ENCODE measurements around the gene CYLD.

Gene CYLD

DNA sequence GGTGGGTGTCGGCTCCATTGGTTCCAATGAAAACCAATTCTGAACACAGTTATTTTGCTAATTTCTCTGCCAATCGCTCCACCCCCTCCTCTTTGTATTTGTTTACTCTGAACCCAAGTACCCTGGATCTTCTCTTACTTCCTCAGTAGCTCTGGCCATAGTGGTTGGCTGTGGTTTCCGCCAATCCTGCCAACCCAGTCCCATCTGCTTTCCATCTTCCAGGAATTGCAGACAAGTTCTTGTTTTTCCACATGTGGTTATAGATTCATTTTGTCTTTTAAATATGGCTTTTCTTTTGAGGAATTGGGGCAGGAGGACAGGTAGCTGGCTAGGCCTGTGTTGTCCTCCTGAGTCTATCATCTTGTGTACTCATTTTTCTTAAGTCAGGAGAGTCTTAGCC is 92.0 kb downstream of the CYLD start:
- no peak overlapping the region for H3K9ac ChIP-seq (ENCODE audit: low read length)

DNA sequence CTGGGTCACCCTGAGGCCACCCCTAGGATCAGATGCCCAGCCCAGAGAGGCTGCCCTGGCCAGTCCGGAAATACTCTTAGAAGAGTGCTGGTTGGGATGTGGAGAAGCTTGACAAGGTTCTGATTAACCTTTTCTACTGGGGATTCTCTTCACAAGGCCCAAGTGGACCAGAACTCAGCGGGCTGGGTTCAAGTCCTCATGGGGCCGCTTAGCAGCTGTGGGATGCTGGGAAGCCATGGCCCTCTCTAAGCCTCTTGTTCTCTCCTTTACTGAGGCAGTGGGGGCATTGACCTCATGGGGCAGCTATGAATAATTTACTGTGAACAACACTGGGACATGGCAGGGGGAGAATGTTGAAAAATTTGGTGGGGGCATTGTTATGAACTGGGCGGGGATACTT is 92.8 kb downstream of the CYLD start:
- Histone ChIP-seq H3K27ac (ENCODE audit: low read depth, low read length) (no peak overlapping the region), H4K8ac (ENCODE audit: low read depth, low read length) (no peak overlapping the region), H3K4me3 (ENCODE audit: low read depth, low read length) (no peak overlapping the region), H2AFZ (ENCODE audit: insufficient read depth, low read length, poor library complexity) (no peak overlapping the region), H2AK5ac (ENCODE audit: low read length) (no peak overlapping the region), H3K4me2 (ENCODE audit: low read length) (no peak overlapping the region), H3K79me2 (ENCODE audit: control insufficient read depth, insufficient read depth, low read length, poor library complexity) (no peaks in the 10 kb centered on the region), H2BK12ac (ENCODE audit: low read length) (no peak overlapping the region), H3K36me3 (ENCODE audit: control insufficient read depth in 1 of 2, insufficient read depth in 2 of 2, low read length in 2 of 2) (no peaks in the 10 kb centered on the region), H4K12ac (ENCODE audit: low read depth, low read length) (no peak overlapping the region), H2BK120ac (ENCODE audit: insufficient read depth, low read length, poor library complexity) (no peak overlapping the region), H3K9ac (ENCODE audit: low read length) (no peak overlapping the region), H3K9me3 (ENCODE audit: insufficient read depth, low read depth, low read length) (no peaks in the 10 kb centered on the region), H3K79me1 (ENCODE audit: low read length) (no peaks in the 10 kb centered on the region), H3K4me1 (ENCODE audit: control insufficient read depth in 1 of 2, insufficient read depth in 2 of 2, low read length in 2 of 2) (no peaks in the 10 kb centered on the region), H3K18ac (ENCODE audit: low read length) (no peak overlapping the region), H3K27me3 (ENCODE audit: insufficient read depth, low read length) (no peaks in the 10 kb centered on the region), H3K14ac (ENCODE audit: low read length) (no peak overlapping the region), H3K4ac (ENCODE audit: low read depth, low read length) (no peak overlapping the region), H3K23ac (ENCODE audit: low read length) (no peak overlapping the region), H2BK5ac (ENCODE audit: low read depth, low read length, poor library complexity) (no peak overlapping the region), H4K91ac (ENCODE audit: low read depth, low read length) (no peak overlapping the region)
- no CpG with 5 or more reads among the region's 4 CpGs for WGBS (ENCODE audit: extremely low coverage, insufficient coverage, insufficient read length)
- DNase-seq: no peak

More for the DNA sequence above, 92.0 kb downstream of the CYLD start:
- Histone ChIP-seq H3K36me3 (ENCODE audit: control insufficient read depth in 1 of 2, insufficient read depth in 2 of 2, low read length in 2 of 2) (no peaks in the 10 kb centered on the region), H3K23ac (ENCODE audit: low read length) (no peak overlapping the region), H2BK5ac (ENCODE audit: low read depth, low read length, poor library complexity) (no peak overlapping the region), H2AFZ (ENCODE audit: insufficient read depth, low read length, poor library complexity) (no peak overlapping the region), H2BK120ac (ENCODE audit: insufficient read depth, low read length, poor library complexity) (no peak overlapping the region), H3K9me3 (ENCODE audit: insufficient read depth, low read depth, low read length) (no peaks in the 10 kb centered on the region), H3K79me2 (ENCODE audit: control insufficient read depth, insufficient read depth, low read length, poor library complexity) (no peaks in the 10 kb centered on the region), H2BK12ac (ENCODE audit: low read length) (no peak overlapping the region), H3K4me2 (ENCODE audit: low read length) (no peak overlapping the region), H3K4me1 (ENCODE audit: control insufficient read depth in 1 of 2, insufficient read depth in 2 of 2, low read length in 2 of 2) (no peaks in the 10 kb centered on the region), H3K14ac (ENCODE audit: low read length) (no peak overlapping the region), H2AK5ac (ENCODE audit: low read length) (no peak overlapping the region), H3K79me1 (ENCODE audit: low read length) (no peaks in the 10 kb centered on the region), H3K27me3 (ENCODE audit: insufficient read depth, low read length) (no peaks in the 10 kb centered on the region), H3K27ac (ENCODE audit: low read depth, low read length) (no peak overlapping the region), H3K18ac (ENCODE audit: low read length) (no peak overlapping the region), H4K12ac (ENCODE audit: low read depth, low read length) (no peak overlapping the region), H4K91ac (ENCODE audit: low read depth, low read length) (no peak overlapping the region), H3K4ac (ENCODE audit: low read depth, low read length) (no peak overlapping the region), H3K4me3 (ENCODE audit: low read depth, low read length) (no peak overlapping the region), H4K8ac (ENCODE audit: low read depth, low read length) (no peak overlapping the region)
- DNase-seq: no peak
- WGBS (ENCODE audit: extremely low coverage, insufficient coverage, insufficient read length): no CpG with 5 or more reads among the region's 3 CpGs

DNA sequence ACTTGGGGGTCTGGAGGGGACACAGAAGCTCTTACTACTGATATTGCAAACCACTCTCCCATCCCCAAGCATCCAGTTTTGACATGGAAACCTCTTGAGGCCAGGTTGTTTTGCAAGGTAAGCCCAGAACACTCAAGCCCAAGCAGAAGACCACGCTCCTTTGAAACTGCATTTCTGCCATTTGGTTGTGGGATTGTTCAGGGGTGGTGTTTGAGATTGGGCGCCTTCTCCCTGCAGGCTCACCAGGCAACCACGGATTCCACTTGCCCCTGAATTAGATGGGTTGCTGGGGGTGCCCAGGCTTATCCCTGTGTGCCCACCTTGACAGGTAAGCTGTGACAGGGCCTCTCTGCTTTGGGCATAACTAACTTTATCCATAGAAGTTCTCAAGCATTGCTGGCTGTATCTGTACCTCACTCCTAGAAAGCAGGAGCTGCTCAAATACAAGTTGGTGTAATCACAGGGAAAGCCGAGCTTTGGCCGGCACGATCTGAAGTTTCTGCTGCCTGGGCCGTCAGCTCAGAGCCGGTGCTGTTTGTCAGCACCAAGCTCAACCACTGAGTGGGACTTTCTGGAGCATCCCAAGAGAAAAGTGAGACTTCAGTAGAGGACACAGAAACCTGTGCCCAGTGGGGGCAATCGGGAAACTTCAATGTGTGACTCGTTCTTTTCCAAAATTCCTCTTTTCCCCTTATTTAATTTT is 93.6 kb downstream of the CYLD start:
- Histone ChIP-seq H2BK12ac (ENCODE audit: low read length) (no peak overlapping the region), H3K4me2 (ENCODE audit: low read length) (no peak overlapping the region), H2AFZ (ENCODE audit: insufficient read depth, low read length, poor library complexity) (no peak overlapping the region), H3K4me3 (ENCODE audit: low read depth, low read length) (no peak overlapping the region), H2AK5ac (ENCODE audit: low read length) (no peak overlapping the region), H3K27me3 (ENCODE audit: insufficient read depth, low read length) (no peaks in the 10 kb centered on the region), H3K4me1 (ENCODE audit: control insufficient read depth in 1 of 2, insufficient read depth in 2 of 2, low read length in 2 of 2) (no peaks in the 10 kb centered on the region), H3K23ac (ENCODE audit: low read length) (no peak overlapping the region), H3K27ac (ENCODE audit: low read depth, low read length) (no peak overlapping the region), H3K14ac (ENCODE audit: low read length) (no peak overlapping the region), H3K9me3 (ENCODE audit: insufficient read depth, low read depth, low read length) (peaks cover 2% of the 10 kb centered on the region), H3K9ac (ENCODE audit: low read length) (no peak overlapping the region), H3K36me3 (ENCODE audit: control insufficient read depth in 1 of 2, insufficient read depth in 2 of 2, low read length in 2 of 2) (no peaks in the 10 kb centered on the region), H4K12ac (ENCODE audit: low read depth, low read length) (no peak overlapping the region), H2BK5ac (ENCODE audit: low read depth, low read length, poor library complexity) (no peak overlapping the region), H2BK120ac (ENCODE audit: insufficient read depth, low read length, poor library complexity) (no peak overlapping the region), H3K18ac (ENCODE audit: low read length) (no peak overlapping the region), H3K79me1 (ENCODE audit: low read length) (no peaks in the 10 kb centered on the region), H4K8ac (ENCODE audit: low read depth, low read length) (no peak overlapping the region), H3K79me2 (ENCODE audit: control insufficient read depth, insufficient read depth, low read length, poor library complexity) (no peaks in the 10 kb centered on the region), H4K91ac (ENCODE audit: low read depth, low read length) (no peak overlapping the region), H3K4ac (ENCODE audit: low read depth, low read length) (no peak overlapping the region)
- WGBS (ENCODE audit: extremely low coverage, insufficient coverage, insufficient read length): no CpG with 5 or more reads among the region's 10 CpGs
- no peak for DNase-seq

DNA sequence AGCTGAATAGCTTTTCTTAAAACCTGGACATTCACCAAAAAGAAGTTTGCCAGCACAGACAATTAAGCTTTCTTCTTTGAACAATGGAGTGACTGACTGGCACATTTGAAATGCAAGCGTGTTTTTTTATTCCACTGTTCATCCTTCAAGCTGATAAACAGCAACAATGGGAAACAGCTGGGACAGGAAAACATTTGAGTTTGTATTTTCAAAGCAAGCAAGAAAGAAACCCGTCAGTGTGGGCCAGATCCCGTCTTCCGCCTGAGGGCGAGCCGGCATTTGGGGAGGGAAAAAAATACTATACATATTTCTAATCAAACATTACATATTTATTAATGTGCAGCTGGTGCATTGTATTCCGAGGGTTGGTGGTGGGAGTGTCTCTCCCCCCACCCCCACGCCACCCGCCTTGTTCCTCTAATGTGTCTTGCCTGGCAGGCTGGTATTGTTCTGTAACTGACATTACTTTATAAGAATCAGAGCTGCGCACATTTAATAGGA is 94.3 kb downstream of the CYLD start:
- Histone ChIP-seq H3K4me1 (ENCODE audit: control insufficient read depth in 1 of 2, insufficient read depth in 2 of 2, low read length in 2 of 2) (no peaks in the 10 kb centered on the region), H3K79me1 (ENCODE audit: low read length) (no peaks in the 10 kb centered on the region), H4K8ac (ENCODE audit: low read depth, low read length) (no peak overlapping the region), H3K23ac (ENCODE audit: low read length) (no peak overlapping the region), H3K14ac (ENCODE audit: low read length) (no peak overlapping the region), H3K79me2 (ENCODE audit: control insufficient read depth, insufficient read depth, low read length, poor library complexity) (no peaks in the 10 kb centered on the region), H3K27me3 (ENCODE audit: insufficient read depth, low read length) (no peaks in the 10 kb centered on the region), H3K27ac (ENCODE audit: low read depth, low read length) (no peak overlapping the region), H3K36me3 (ENCODE audit: control insufficient read depth in 1 of 2, insufficient read depth in 2 of 2, low read length in 2 of 2) (no peaks in the 10 kb centered on the region), H3K4me2 (ENCODE audit: low read length) (no peak overlapping the region), H3K9me3 (ENCODE audit: insufficient read depth, low read depth, low read length) (peaks cover 2% of the 10 kb centered on the region), H3K18ac (ENCODE audit: low read length) (no peak overlapping the region), H3K4me3 (ENCODE audit: low read depth, low read length) (no peak overlapping the region), H3K4ac (ENCODE audit: low read depth, low read length) (no peak overlapping the region), H2BK5ac (ENCODE audit: low read depth, low read length, poor library complexity) (no peak overlapping the region), H4K12ac (ENCODE audit: low read depth, low read length) (no peak overlapping the region), H3K9ac (ENCODE audit: low read length) (no peak overlapping the region), H2AK5ac (ENCODE audit: low read length) (no peak overlapping the region), H4K91ac (ENCODE audit: low read depth, low read length) (no peak overlapping the region), H2AFZ (ENCODE audit: insufficient read depth, low read length, poor library complexity) (no peak overlapping the region), H2BK120ac (ENCODE audit: insufficient read depth, low read length, poor library complexity) (no peak overlapping the region), H2BK12ac (ENCODE audit: low read length) (no peak overlapping the region)
- no CpG with 5 or more reads among the region's 10 CpGs for WGBS (ENCODE audit: extremely low coverage, insufficient coverage, insufficient read length)
- no peak for DNase-seq

Measured in trophoblast cell (in vitro differentiated cells and primary cell).